Measurements from ENCODE around the gene CLCNKB. TPM values are rescaled to one million over a fixed set of nuclear protein-coding genes. Genes with fewer than 3 reads are reported as not detected.

The CLCNKB gene
- total and polyA plus RNA-seq, 2 of the 13 experiments (the other 11 are each of a cell fraction or from before 2014, with no cell fraction given): 0.04 TPM; not detected in 1

- TF ChIP-seq ZNF512 (CRISPR knock-in tag; IDR thresholded peaks at IDR 0.05) (no peak), HDAC2 (CRISPR knock-in tag; IDR thresholded peaks at IDR 0.05) (no peak), SAP130 (CRISPR knock-in tag; IDR thresholded peaks at IDR 0.05; ENCODE audit: low read depth) (peak; percentile 18; the same call in 1 of the 2 replicates), ZNF367 (CRISPR knock-in tag; IDR thresholded peaks at IDR 0.05; ENCODE audit: borderline replicate concordance) (no peak), POLR2AphosphoS2 (IDR thresholded peaks at IDR 0.05; ENCODE audit: low read depth, low read length) (no peak), HOXD1 (CRISPR knock-in tag; IDR thresholded peaks at IDR 0.05) (no peak), DNMT3B (CRISPR knock-in tag; conservative IDR thresholded peaks at IDR 0.05) (no peak), ZZZ3 (CRISPR knock-in tag; IDR thresholded peaks at IDR 0.05; ENCODE audit: borderline replicate concordance) (no peak), HMGA1 (CRISPR knock-in tag; conservative IDR thresholded peaks at IDR 0.05) (no peak), ZNF343 (CRISPR knock-in tag; IDR thresholded peaks at IDR 0.05) (no peak), ZC3H4 (CRISPR knock-in tag; IDR thresholded peaks at IDR 0.05; ENCODE audit: borderline replicate concordance) (no peak), ZNF329 (CRISPR knock-in tag; IDR thresholded peaks at IDR 0.05; ENCODE audit: low read depth) (no peak), JUN (CRISPR knock-in tag; IDR thresholded peaks at IDR 0.05) (no peak), PHF8 (CRISPR knock-in tag; IDR thresholded peaks at IDR 0.05) (no peak), XRCC5 (optimal IDR thresholded peaks at IDR 0.05; ENCODE audit: low read length) (no peak), SPEN (CRISPR knock-in tag; IDR thresholded peaks at IDR 0.05; ENCODE audit: low read depth) (no peak), RAD51 (IDR thresholded peaks at IDR 0.05; ENCODE audit: borderline replicate concordance) (no peak), CENPBD1 (CRISPR knock-in tag; IDR thresholded peaks at IDR 0.05; ENCODE audit: borderline replicate concordance, low read depth) (no peak), SRSF9 (IDR thresholded peaks at IDR 0.05; ENCODE audit: borderline replicate concordance, insufficient read depth, low read depth, low read length, poor library complexity, severe bottlenecking) (no peak), ZNF598 (CRISPR knock-in tag; IDR thresholded peaks at IDR 0.05; ENCODE audit: borderline replicate concordance) (no peak), ZNF792 (CRISPR knock-in tag; IDR thresholded peaks at IDR 0.05) (peak; percentile 17; the same call in 1 of the 2 replicates), NR2F2 (IDR thresholded peaks at IDR 0.05; ENCODE audit: borderline replicate concordance, low read depth) (no peak), GATAD1 (CRISPR knock-in tag; IDR thresholded peaks at IDR 0.05) (no peak), KLF16 (CRISPR knock-in tag; IDR thresholded peaks at IDR 0.05) (no peak; a peak in 1 of 4 replicates), SRY (CRISPR knock-in tag; IDR thresholded peaks at IDR 0.05) (no peak), ASH2L (IDR thresholded peaks at IDR 0.05; ENCODE audit: insufficient read length, low read depth, low read length) (no peak), SMARCE1 (IDR thresholded peaks at IDR 0.05; ENCODE audit: borderline replicate concordance) (no peak), ZBTB8A (CRISPR knock-in tag; IDR thresholded peaks at IDR 0.05; ENCODE audit: borderline replicate concordance, low read depth) (no peak), ZFP41 (CRISPR knock-in tag; IDR thresholded peaks at IDR 0.05; ENCODE audit: borderline replicate concordance) (no peak), AHR (CRISPR knock-in tag; IDR thresholded peaks at IDR 0.05) (0 out of 2 replicates have a peak, but pooled peaks have one; percentile 50), TERF1 (CRISPR knock-in tag; IDR thresholded peaks at IDR 0.05) (no peak)
Measured at GRCh38 chr1:16078925-16079656, 35.5 kb downstream of the CLCNKB start (continued).

Data from HepG2 (cell line).